GM23338 (cell line): ENCODE results near the gene AP1G2. TPM values are rescaled to one million over a fixed set of nuclear protein-coding genes. Genes with fewer than 3 reads are reported as not detected.

Experiments
- ATAC-seq: fragments of 200-7000 bp; cut with Tn5 transposase; 3 replicates; pipeline ENCODE4 v1.9.1; 2020
- DNase-seq: peaks from one replicate; pipeline ENCODE4 v3.0.0-alpha.2; 2015; ENCODE audit warnings: low spot score
- H2AFZ ChIP-seq: fragments of 200-600 bp; sonication (generic); 2 replicates; pipeline ENCODE4 v1.8.0; 2016; ENCODE audit warnings: antibody characterized with exemption, mild to moderate bottlenecking, moderate library complexity
- H3F3A ChIP-seq: fragments of 200-600 bp; sonication (generic); replicated peaks from 2 replicates; pipeline ENCODE4 v1.8.0; 2017; ENCODE audit warnings: antibody characterized with exemption, mixed run types, low read depth
- H3K27ac ChIP-seq: fragments of 200-600 bp; sonication (generic); 2 replicates; pipeline ENCODE4 v1.6.1; 2016; ENCODE audit warnings: low read depth
- H3K27me3 ChIP-seq: fragments of 200-600 bp; sonication (generic); 2 replicates; pipeline ENCODE4 v1.8.0; 2016; ENCODE audit warnings: mild to moderate bottlenecking, mixed run types, moderate library complexity; ENCODE audit not compliant: insufficient read depth
- H3K36me3 ChIP-seq: fragments of 200-600 bp; sonication (generic); 2 replicates; pipeline ENCODE4 v1.8.0; 2016; ENCODE audit warnings: mild to moderate bottlenecking; ENCODE audit not compliant: insufficient read depth
- H3K4me1 ChIP-seq: fragments of 200-600 bp; sonication (generic); 2 replicates; pipeline ENCODE4 v1.8.0; 2016; ENCODE audit warnings: mild to moderate bottlenecking, moderate library complexity; ENCODE audit not compliant: insufficient read depth
- H3K4me2 ChIP-seq: fragments of 200-600 bp; sonication (generic); 2 replicates; pipeline ENCODE4 v1.7.1; 2017; ENCODE audit warnings: mixed run types
- H3K4me3 ChIP-seq: fragments of 200-600 bp; sonication (generic); 2 replicates; pipeline ENCODE4 v1.6.1; 2016; ENCODE audit warnings: mixed run types
- H3K79me2 ChIP-seq: fragments of 200-600 bp; sonication (generic); replicated peaks from 2 replicates; pipeline ENCODE4 v1.8.0; 2017; ENCODE audit warnings: mild to moderate bottlenecking; ENCODE audit not compliant: insufficient read depth
- H3K9me2 ChIP-seq: fragments of 200-600 bp; sonication (generic); 2 replicates; pipeline ENCODE4 v1.8.0; 2017; ENCODE audit not compliant: insufficient read depth
- H4K20me1 ChIP-seq: fragments of 200-600 bp; sonication (generic); replicated peaks from 2 replicates; pipeline ENCODE4 v1.8.0; 2017; ENCODE audit warnings: mild to moderate bottlenecking; ENCODE audit not compliant: insufficient read depth
- H3K27ac Mint-ChIP-seq: 2 replicates; pipeline ENCODE4 v1.8.0; 2020; ENCODE audit warnings: inconsistent platforms, mild to moderate bottlenecking, moderate library complexity, mixed read lengths
- H3K27me3 Mint-ChIP-seq: 3 replicates; pipeline ENCODE4 v1.8.0; 2022; ENCODE audit warnings: low read depth, mild to moderate bottlenecking, moderate library complexity, mixed read lengths, inconsistent platforms; ENCODE audit not compliant: insufficient read depth, poor library complexity
- H3K36me3 Mint-ChIP-seq: 3 replicates; pipeline ENCODE4 v1.8.0; 2021; ENCODE audit warnings: low read depth, mild to moderate bottlenecking, inconsistent platforms, moderate library complexity, mixed read lengths
- H3K4me1 Mint-ChIP-seq: 3 replicates; pipeline ENCODE4 v1.8.0; 2020; ENCODE audit warnings: mild to moderate bottlenecking, inconsistent platforms, mixed read lengths
- H3K4me3 Mint-ChIP-seq: 3 replicates; pipeline ENCODE4 v1.8.0; 2021; ENCODE audit warnings: moderate library complexity, mild to moderate bottlenecking, inconsistent platforms, mixed read lengths
- H3K9me3 Mint-ChIP-seq: 3 replicates; pipeline ENCODE4 v1.8.0; 2020; ENCODE audit warnings: moderate library complexity, mild to moderate bottlenecking, inconsistent platforms, mixed read lengths
- CREB1 ChIP-seq: fragments of 250-450 bp; sonication (Bioruptor Pico); IDR thresholded peaks from 2 replicates; pipeline ENCODE4 v1.5.0; 2020; ENCODE audit warnings: low read depth, mild to moderate bottlenecking, moderate library complexity
- EZH2 ChIP-seq: fragments of 200-600 bp; sonication (generic); IDR thresholded peaks from one replicate; pipeline ENCODE4 v1.8.0; 2017; ENCODE audit warnings: antibody characterized with exemption, mild to moderate bottlenecking, low read depth; ENCODE audit not compliant: unreplicated experiment
- EZH2phosphoT487 ChIP-seq: fragments of 200-600 bp; sonication (generic); IDR thresholded peaks from one replicate; pipeline ENCODE4 v1.8.1; 2018; ENCODE audit warnings: antibody characterized with exemption; ENCODE audit not compliant: unreplicated experiment
- JUNB ChIP-seq: IDR thresholded peaks from one replicate; pipeline ENCODE4 v1.6.1; 2016; ENCODE audit warnings: antibody characterized with exemption; ENCODE audit not compliant: unreplicated experiment
- NANOG ChIP-seq: IDR thresholded peaks from 2 replicates; pipeline ENCODE4 v1.6.1; 2016; ENCODE audit warnings: antibody characterized with exemption, borderline replicate concordance
- POLR2AphosphoS5 ChIP-seq: IDR thresholded peaks from 2 replicates; pipeline ENCODE4 v1.6.1; 2016; ENCODE audit warnings: antibody characterized with exemption, low read depth
- STAT1 ChIP-seq: IDR thresholded peaks from one replicate; pipeline ENCODE4 v1.6.1; 2016; ENCODE audit warnings: antibody characterized with exemption; ENCODE audit not compliant: unreplicated experiment
- ZNF114 ChIP-seq: fragments of 250-450 bp; sonication (Bioruptor Pico); IDR thresholded peaks from 2 replicates; pipeline ENCODE4 v1.5.0; 2020; ENCODE audit warnings: mild to moderate bottlenecking, moderate library complexity
- ZNF331 ChIP-seq: fragments of 250-450 bp; sonication (Bioruptor Pico); IDR thresholded peaks from 2 replicates; pipeline ENCODE4 v1.5.0; 2020; ENCODE audit warnings: low read depth, mild to moderate bottlenecking, moderate library complexity
- polyA plus RNA-seq: library from polyadenylated mRNA; unstranded; fragments of >200 nt; fragmentation: Nextera tagmentation; extraction: Ambion mirVana; gene quantifications from 2 replicates; pipeline ENCODE4 v1.2.1, GENCODE V29; 2016
- total RNA-seq: library from RNA; depleted of rRNA; stranded (reverse); fragments of >200 nt; shearing (Covaris generic); gene quantifications from 2 replicates; pipeline ENCODE4 v1.2.3, GENCODE V29; 2014
- TF ChIP-seq, protein P1 (sequence below): IDR thresholded peaks from one replicate; pipeline ENCODE4 v1.6.1; 2018; ENCODE audit warnings: antibody characterized with exemption; ENCODE audit not compliant: unreplicated experiment
- TF ChIP-seq, protein P2 (sequence below): IDR thresholded peaks from 2 replicates; pipeline ENCODE4 v1.6.1; 2016; ENCODE audit warnings: antibody characterized with exemption
- TF ChIP-seq, protein P3 (sequence below), 2 experiments: fragments of 200-600 bp in 1 of 2; sonication (generic) in 1 of 2; conservative IDR thresholded peaks; 2 replicates each; pipeline versions ENCODE4 v1.5.1 to v1.6.1; 2016 to 2017; ENCODE audit warnings: antibody characterized with exemption in 2 of 2, low read depth in 2 of 2, mild to moderate bottlenecking in 2 of 2, moderate library complexity in 1 of 2
- TF ChIP-seq, protein P4 (sequence below): fragments of 250-450 bp; sonication (Bioruptor Pico); IDR thresholded peaks from 2 replicates; pipeline ENCODE4 v1.5.0; 2020; ENCODE audit warnings: mild to moderate bottlenecking, moderate library complexity

Gene AP1G2
- total and polyA plus RNA-seq, 2 experiments from 2014 or later = 55.3 to 63.5 TPM

DNA sequence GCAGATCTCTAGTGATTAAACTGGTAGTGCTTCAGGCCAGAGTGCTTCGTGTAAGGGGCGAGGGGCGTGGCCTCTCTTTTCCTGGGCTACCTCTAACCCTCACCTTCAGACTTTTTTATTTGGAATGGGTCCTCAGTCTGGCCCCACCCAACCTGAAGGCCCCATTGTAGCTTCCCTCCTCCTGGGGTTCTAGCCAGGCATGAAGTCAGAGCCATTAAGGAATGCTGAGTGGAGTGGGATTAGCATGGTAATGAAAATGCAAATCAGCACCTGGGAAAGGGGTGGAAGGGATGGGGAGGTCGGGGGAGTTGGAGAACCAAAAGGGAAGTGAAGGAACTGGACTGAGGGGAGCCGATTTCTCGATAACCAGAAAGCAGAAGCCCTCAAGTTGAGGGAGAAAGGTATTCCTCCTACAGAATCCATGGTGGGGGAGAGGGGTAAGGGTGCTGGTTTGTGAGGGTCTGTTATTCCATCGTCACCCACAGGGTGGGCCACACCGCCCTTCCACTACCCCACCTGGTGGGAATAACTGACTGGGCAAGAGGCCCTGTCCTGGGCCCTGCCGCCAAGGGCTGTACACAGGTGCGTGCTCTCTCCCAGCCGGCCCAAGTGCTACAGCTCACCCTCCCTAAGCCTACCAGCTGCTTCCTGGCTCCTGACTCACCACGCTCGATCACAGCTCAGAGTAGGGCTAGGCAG, 30.1 kb downstream of the AP1G2 start:
- TF ChIP-seq, protein P1, sequence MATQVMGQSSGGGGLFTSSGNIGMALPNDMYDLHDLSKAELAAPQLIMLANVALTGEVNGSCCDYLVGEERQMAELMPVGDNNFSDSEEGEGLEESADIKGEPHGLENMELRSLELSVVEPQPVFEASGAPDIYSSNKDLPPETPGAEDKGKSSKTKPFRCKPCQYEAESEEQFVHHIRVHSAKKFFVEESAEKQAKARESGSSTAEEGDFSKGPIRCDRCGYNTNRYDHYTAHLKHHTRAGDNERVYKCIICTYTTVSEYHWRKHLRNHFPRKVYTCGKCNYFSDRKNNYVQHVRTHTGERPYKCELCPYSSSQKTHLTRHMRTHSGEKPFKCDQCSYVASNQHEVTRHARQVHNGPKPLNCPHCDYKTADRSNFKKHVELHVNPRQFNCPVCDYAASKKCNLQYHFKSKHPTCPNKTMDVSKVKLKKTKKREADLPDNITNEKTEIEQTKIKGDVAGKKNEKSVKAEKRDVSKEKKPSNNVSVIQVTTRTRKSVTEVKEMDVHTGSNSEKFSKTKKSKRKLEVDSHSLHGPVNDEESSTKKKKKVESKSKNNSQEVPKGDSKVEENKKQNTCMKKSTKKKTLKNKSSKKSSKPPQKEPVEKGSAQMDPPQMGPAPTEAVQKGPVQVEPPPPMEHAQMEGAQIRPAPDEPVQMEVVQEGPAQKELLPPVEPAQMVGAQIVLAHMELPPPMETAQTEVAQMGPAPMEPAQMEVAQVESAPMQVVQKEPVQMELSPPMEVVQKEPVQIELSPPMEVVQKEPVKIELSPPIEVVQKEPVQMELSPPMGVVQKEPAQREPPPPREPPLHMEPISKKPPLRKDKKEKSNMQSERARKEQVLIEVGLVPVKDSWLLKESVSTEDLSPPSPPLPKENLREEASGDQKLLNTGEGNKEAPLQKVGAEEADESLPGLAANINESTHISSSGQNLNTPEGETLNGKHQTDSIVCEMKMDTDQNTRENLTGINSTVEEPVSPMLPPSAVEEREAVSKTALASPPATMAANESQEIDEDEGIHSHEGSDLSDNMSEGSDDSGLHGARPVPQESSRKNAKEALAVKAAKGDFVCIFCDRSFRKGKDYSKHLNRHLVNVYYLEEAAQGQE = no peak
- TF ChIP-seq POLR2AphosphoS5 = peak; percentile 37; the same call in 1 of the 2 replicates
- no peak for TF ChIP-seq JUNB
- TF ChIP-seq ZNF114 (CRISPR knock-in tag) = no peak
- TF ChIP-seq STAT1 = no peak
- no peak for TF ChIP-seq EZH2
- TF ChIP-seq, protein P2, sequence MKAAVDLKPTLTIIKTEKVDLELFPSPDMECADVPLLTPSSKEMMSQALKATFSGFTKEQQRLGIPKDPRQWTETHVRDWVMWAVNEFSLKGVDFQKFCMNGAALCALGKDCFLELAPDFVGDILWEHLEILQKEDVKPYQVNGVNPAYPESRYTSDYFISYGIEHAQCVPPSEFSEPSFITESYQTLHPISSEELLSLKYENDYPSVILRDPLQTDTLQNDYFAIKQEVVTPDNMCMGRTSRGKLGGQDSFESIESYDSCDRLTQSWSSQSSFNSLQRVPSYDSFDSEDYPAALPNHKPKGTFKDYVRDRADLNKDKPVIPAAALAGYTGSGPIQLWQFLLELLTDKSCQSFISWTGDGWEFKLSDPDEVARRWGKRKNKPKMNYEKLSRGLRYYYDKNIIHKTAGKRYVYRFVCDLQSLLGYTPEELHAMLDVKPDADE = no peak
- peak; percentile 33; the same call in 1 of the 2 replicates for TF ChIP-seq CREB1 (CRISPR knock-in tag)
- TF ChIP-seq NANOG = peak; percentile 44; the same call in 1 of the 2 replicates
- TF ChIP-seq ZNF331 (CRISPR knock-in tag) = no peak
- TF ChIP-seq, protein P3, sequence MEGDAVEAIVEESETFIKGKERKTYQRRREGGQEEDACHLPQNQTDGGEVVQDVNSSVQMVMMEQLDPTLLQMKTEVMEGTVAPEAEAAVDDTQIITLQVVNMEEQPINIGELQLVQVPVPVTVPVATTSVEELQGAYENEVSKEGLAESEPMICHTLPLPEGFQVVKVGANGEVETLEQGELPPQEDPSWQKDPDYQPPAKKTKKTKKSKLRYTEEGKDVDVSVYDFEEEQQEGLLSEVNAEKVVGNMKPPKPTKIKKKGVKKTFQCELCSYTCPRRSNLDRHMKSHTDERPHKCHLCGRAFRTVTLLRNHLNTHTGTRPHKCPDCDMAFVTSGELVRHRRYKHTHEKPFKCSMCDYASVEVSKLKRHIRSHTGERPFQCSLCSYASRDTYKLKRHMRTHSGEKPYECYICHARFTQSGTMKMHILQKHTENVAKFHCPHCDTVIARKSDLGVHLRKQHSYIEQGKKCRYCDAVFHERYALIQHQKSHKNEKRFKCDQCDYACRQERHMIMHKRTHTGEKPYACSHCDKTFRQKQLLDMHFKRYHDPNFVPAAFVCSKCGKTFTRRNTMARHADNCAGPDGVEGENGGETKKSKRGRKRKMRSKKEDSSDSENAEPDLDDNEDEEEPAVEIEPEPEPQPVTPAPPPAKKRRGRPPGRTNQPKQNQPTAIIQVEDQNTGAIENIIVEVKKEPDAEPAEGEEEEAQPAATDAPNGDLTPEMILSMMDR (conservative IDR thresholded peaks at IDR 0.05; ENCODE audit: low read depth in 2 of 2) = peak in 1 of 2 experiments; percentile 15; a peak in 1 of 4 replicates
- TF ChIP-seq, protein P4, sequence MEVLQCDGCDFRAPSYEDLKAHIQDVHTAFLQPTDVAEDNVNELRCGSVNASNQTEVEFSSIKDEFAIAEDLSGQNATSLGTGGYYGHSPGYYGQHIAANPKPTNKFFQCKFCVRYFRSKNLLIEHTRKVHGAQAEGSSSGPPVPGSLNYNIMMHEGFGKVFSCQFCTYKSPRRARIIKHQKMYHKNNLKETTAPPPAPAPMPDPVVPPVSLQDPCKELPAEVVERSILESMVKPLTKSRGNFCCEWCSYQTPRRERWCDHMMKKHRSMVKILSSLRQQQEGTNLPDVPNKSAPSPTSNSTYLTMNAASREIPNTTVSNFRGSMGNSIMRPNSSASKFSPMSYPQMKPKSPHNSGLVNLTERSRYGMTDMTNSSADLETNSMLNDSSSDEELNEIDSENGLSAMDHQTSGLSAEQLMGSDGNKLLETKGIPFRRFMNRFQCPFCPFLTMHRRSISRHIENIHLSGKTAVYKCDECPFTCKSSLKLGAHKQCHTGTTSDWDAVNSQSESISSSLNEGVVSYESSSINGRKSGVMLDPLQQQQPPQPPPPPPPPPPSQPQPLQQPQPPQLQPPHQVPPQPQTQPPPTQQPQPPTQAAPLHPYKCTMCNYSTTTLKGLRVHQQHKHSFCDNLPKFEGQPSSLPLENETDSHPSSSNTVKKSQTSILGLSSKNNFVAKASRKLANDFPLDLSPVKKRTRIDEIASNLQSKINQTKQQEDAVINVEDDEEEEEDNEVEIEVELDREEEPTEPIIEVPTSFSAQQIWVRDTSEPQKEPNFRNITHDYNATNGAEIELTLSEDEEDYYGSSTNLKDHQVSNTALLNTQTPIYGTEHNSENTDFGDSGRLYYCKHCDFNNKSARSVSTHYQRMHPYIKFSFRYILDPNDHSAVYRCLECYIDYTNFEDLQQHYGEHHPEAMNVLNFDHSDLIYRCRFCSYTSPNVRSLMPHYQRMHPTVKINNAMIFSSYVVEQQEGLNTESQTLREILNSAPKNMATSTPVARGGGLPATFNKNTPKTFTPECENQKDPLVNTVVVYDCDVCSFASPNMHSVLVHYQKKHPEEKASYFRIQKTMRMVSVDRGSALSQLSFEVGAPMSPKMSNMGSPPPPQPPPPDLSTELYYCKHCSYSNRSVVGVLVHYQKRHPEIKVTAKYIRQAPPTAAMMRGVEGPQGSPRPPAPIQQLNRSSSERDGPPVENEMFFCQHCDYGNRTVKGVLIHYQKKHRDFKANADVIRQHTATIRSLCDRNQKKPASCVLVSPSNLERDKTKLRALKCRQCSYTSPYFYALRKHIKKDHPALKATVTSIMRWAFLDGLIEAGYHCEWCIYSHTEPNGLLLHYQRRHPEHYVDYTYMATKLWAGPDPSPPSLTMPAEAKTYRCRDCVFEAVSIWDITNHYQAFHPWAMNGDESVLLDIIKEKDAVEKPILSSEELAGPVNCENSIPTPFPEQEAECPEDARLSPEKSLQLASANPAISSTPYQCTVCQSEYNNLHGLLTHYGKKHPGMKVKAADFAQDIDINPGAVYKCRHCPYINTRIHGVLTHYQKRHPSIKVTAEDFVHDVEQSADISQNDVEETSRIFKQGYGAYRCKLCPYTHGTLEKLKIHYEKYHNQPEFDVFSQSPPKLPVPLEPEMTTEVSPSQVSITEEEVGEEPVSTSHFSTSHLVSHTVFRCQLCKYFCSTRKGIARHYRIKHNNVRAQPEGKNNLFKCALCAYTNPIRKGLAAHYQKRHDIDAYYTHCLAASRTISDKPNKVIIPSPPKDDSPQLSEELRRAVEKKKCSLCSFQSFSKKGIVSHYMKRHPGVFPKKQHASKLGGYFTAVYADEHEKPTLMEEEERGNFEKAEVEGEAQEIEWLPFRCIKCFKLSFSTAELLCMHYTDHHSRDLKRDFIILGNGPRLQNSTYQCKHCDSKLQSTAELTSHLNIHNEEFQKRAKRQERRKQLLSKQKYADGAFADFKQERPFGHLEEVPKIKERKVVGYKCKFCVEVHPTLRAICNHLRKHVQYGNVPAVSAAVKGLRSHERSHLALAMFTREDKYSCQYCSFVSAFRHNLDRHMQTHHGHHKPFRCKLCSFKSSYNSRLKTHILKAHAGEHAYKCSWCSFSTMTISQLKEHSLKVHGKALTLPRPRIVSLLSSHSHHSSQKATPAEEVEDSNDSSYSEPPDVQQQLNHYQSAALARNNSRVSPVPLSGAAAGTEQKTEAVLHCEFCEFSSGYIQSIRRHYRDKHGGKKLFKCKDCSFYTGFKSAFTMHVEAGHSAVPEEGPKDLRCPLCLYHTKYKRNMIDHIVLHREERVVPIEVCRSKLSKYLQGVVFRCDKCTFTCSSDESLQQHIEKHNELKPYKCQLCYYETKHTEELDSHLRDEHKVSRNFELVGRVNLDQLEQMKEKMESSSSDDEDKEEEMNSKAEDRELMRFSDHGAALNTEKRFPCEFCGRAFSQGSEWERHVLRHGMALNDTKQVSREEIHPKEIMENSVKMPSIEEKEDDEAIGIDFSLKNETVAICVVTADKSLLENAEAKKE (CRISPR knock-in tag) = peak; percentile 84
- TF ChIP-seq EZH2phosphoT487 = no peak
- peak overlapping the region; percentile 90 for H3K4me2 ChIP-seq
- ATAC-seq (peak; percentile 80), DNase-seq (peak; percentile 97)
- peaks cover 18% of the 10 kb centered on the region for H3K79me2 ChIP-seq
- H3F3A ChIP-seq = peaks cover 11% of the 10 kb centered on the region
- peak overlapping the region; percentile 96 for H3K27ac Mint-ChIP-seq
- H3K27ac ChIP-seq = peak overlapping the region; percentile 100
- no peak overlapping the region for H2AFZ ChIP-seq
- peaks cover 45% of the 10 kb centered on the region for H3K36me3 Mint-ChIP-seq
- peaks cover 7% of the 10 kb centered on the region; the same call in 1 of the 2 replicates for H3K36me3 ChIP-seq
- H3K4me1 Mint-ChIP-seq = peaks cover 53% of the 10 kb centered on the region
- peaks cover 22% of the 10 kb centered on the region for H3K27me3 Mint-ChIP-seq
- H3K4me3 Mint-ChIP-seq = peak overlapping the region; percentile 85
- peaks cover 37% of the 10 kb centered on the region for H3K4me1 ChIP-seq
- H3K27me3 ChIP-seq = no peaks in the 10 kb centered on the region
- no peaks in the 10 kb centered on the region for H3K9me3 Mint-ChIP-seq
- H3K4me3 ChIP-seq = peak overlapping the region; percentile 60
- no peaks in the 10 kb centered on the region for H3K9me2 ChIP-seq
- no peaks in the 10 kb centered on the region for H4K20me1 ChIP-seq
